Neural progenitor cell (in vitro differentiated cells): ENCODE data around the gene PRDX2. TPM values are rescaled to one million over a fixed set of nuclear protein-coding genes. Genes with fewer than 3 reads are reported as not detected.

Source experiments
- DNase-seq: peaks from one replicate; pipeline ENCODE4 v3.0.0-alpha.2; 2016; ENCODE audit warnings: low spot score
- H2AFZ ChIP-seq: fragments of 200-600 bp; sonication (generic); replicated peaks from 2 replicates; pipeline ENCODE4 v1.6.1; 2016; ENCODE audit warnings: antibody characterized with exemption
- H3F3A ChIP-seq: fragments of 200-600 bp; sonication (generic); 2 replicates; pipeline ENCODE4 v1.6.1; 2016; ENCODE audit warnings: antibody characterized with exemption, low read depth
- H3K27ac ChIP-seq: fragments of 200-600 bp; sonication (generic); 2 replicates; pipeline ENCODE4 v1.5.1; 2016; ENCODE audit warnings: mild to moderate bottlenecking
- H3K27me3 ChIP-seq: fragments of 200-600 bp; sonication (generic); 2 replicates; pipeline ENCODE4 v1.6.1; 2016; ENCODE audit warnings: mild to moderate bottlenecking, moderate library complexity
- H3K36me3 ChIP-seq: fragments of 200-600 bp; sonication (generic); 2 replicates; pipeline ENCODE4 v1.5.1; 2016
- H3K4me1 ChIP-seq: fragments of 200-600 bp; sonication (generic); 2 replicates; pipeline ENCODE4 v1.6.1; 2016; ENCODE audit warnings: mixed run types
- H3K4me2 ChIP-seq: fragments of 200-600 bp; sonication (generic); 2 replicates; pipeline ENCODE4 v1.6.1; 2016
- H3K4me3 ChIP-seq: fragments of 200-600 bp; sonication (generic); 2 replicates; pipeline ENCODE4 v1.5.1; 2016
- H3K79me2 ChIP-seq: fragments of 200-600 bp; sonication (generic); 2 replicates; pipeline ENCODE4 v1.6.1; 2016; ENCODE audit warnings: low read depth
- H3K9ac ChIP-seq: fragments of 200-600 bp; sonication (generic); 2 replicates; pipeline ENCODE4 v1.6.1; 2016
- H3K9me3 ChIP-seq: fragments of 200-600 bp; sonication (generic); 2 replicates; pipeline ENCODE4 v1.5.1; 2016; ENCODE audit warnings: low read depth
- H4K20me1 ChIP-seq: fragments of 200-600 bp; sonication (generic); 2 replicates; pipeline ENCODE4 v1.6.1; 2016; ENCODE audit warnings: low read depth
- H3K27ac Mint-ChIP-seq: 3 replicates; pipeline ENCODE4 v1.8.0; 2021; ENCODE audit warnings: mixed read lengths
- H3K27me3 Mint-ChIP-seq: 2 replicates; pipeline ENCODE4 v1.8.0; 2022; ENCODE audit warnings: low read depth, mild to moderate bottlenecking, inconsistent platforms, moderate library complexity, mixed read lengths; ENCODE audit not compliant: insufficient read depth
- H3K36me3 Mint-ChIP-seq: 3 replicates; pipeline ENCODE4 v1.8.0; 2021; ENCODE audit warnings: mixed read lengths
- H3K4me1 Mint-ChIP-seq: 3 replicates; pipeline ENCODE4 v1.8.0; 2021; ENCODE audit warnings: mixed read lengths
- H3K4me3 Mint-ChIP-seq: 3 replicates; pipeline ENCODE4 v1.8.0; 2021; ENCODE audit warnings: mild to moderate bottlenecking, moderate library complexity, mixed read lengths
- H3K9me3 Mint-ChIP-seq: 3 replicates; pipeline ENCODE4 v1.8.0; 2020; ENCODE audit warnings: mixed read lengths
- CTCF ChIP-seq: fragments of 200-600 bp; sonication (generic); IDR thresholded peaks from 2 replicates; pipeline ENCODE4 v1.5.1; 2017; ENCODE audit warnings: antibody characterized with exemption, mild to moderate bottlenecking
- EZH2 ChIP-seq: fragments of 200-600 bp; sonication (generic); IDR thresholded peaks from 2 replicates; pipeline ENCODE4 v1.6.1; 2017; ENCODE audit warnings: antibody characterized with exemption, mild to moderate bottlenecking, moderate library complexity
- EZH2phosphoT487 ChIP-seq: fragments of 200-600 bp; sonication (generic); IDR thresholded peaks from 2 replicates; pipeline ENCODE4 v1.6.1; 2017; ENCODE audit warnings: antibody characterized with exemption
- total RNA-seq: library from RNA; depleted of rRNA; stranded (reverse); fragments of >200 nt; gene quantifications from 2 replicates; pipeline ENCODE4 v1.2.3, GENCODE V29; 2015; ENCODE audit warnings: low replicate concordance

PRDX2 gene
- total RNA-seq, 1 donor from 2014 or later = 463 TPM

GRCh38 chr19:12789098-12789903 is 12.3 kb downstream of the PRDX2 start:
- TF ChIP-seq CTCF (no peak), EZH2 (no peak), EZH2phosphoT487 (no peak)
- no peaks in the 10 kb centered on the region for H3K9me3 ChIP-seq
- H3F3A ChIP-seq = peaks cover 64% of the 10 kb centered on the region
- H2AFZ ChIP-seq = no peak overlapping the region
- H3K79me2 ChIP-seq = no peaks in the 10 kb centered on the region
- DNase-seq = peak; percentile 72
- H3K36me3 ChIP-seq = no peaks in the 10 kb centered on the region
- no peaks in the 10 kb centered on the region for H3K36me3 Mint-ChIP-seq
- H3K4me3 ChIP-seq = peak overlapping the region; percentile 61
- H4K20me1 ChIP-seq = no peaks in the 10 kb centered on the region
- no peak overlapping the region for H3K9ac ChIP-seq
- peak overlapping the region; percentile 84 for H3K4me2 ChIP-seq
- peaks cover 36% of the 10 kb centered on the region for H3K27me3 ChIP-seq
- peaks cover 29% of the 10 kb centered on the region for H3K4me1 Mint-ChIP-seq
- H3K4me1 ChIP-seq = peaks cover 30% of the 10 kb centered on the region
- peak overlapping the region; percentile 99 for H3K27ac Mint-ChIP-seq
- H3K27ac ChIP-seq = peak overlapping the region; percentile 56
- peak overlapping the region; percentile 87 for H3K4me3 Mint-ChIP-seq
- no peaks in the 10 kb centered on the region for H3K9me3 Mint-ChIP-seq
- H3K27me3 Mint-ChIP-seq = peaks cover 7% of the 10 kb centered on the region

- no peaks in the 10 kb centered on the region for H3K79me2 ChIP-seq
- H3K27ac Mint-ChIP-seq = peak overlapping the region; percentile 99
- H3K9me3 ChIP-seq = no peaks in the 10 kb centered on the region
- H3K9ac ChIP-seq = no peak overlapping the region
- peak overlapping the region; percentile 56 for H3K27ac ChIP-seq
- H3K4me3 Mint-ChIP-seq = peak overlapping the region; percentile 87
- H3K4me3 ChIP-seq = peak overlapping the region; percentile 61
- H3K9me3 Mint-ChIP-seq = no peaks in the 10 kb centered on the region
- no peak for TF ChIP-seq EZH2phosphoT487
- TF ChIP-seq EZH2 = no peak
- no peak for TF ChIP-seq CTCF
- peaks cover 32% of the 10 kb centered on the region for H3K4me1 ChIP-seq
- no peak overlapping the region for H2AFZ ChIP-seq
- no peaks in the 10 kb centered on the region for H3K36me3 Mint-ChIP-seq
- H3K36me3 ChIP-seq = no peaks in the 10 kb centered on the region
- H3K27me3 ChIP-seq = peaks cover 31% of the 10 kb centered on the region
- no peaks in the 10 kb centered on the region for H4K20me1 ChIP-seq
- peak; percentile 70 for DNase-seq
- H3K4me2 ChIP-seq = peak overlapping the region; percentile 84
- peaks cover 7% of the 10 kb centered on the region for H3K27me3 Mint-ChIP-seq
- H3K4me1 Mint-ChIP-seq = peaks cover 26% of the 10 kb centered on the region
- H3F3A ChIP-seq = peaks cover 68% of the 10 kb centered on the region
Observed at GRCh38 chr19:12788682-12789097, 12.9 kb downstream of the PRDX2 start.

GRCh38 chr19:12788042-12788681 is 13.4 kb downstream of the PRDX2 start:
- Histone ChIP-seq H3K4me3 (peak overlapping the region; percentile 61), H3K27me3 (peaks cover 30% of the 10 kb centered on the region), H3K4me1 (peaks cover 37% of the 10 kb centered on the region), H3K79me2 (no peaks in the 10 kb centered on the region), H4K20me1 (no peaks in the 10 kb centered on the region), H3K9me3 (no peaks in the 10 kb centered on the region), H3K36me3 (no peaks in the 10 kb centered on the region), H3K4me2 (peak overlapping the region; percentile 84), H3K9ac (no peak overlapping the region), H3K27ac (peak overlapping the region; percentile 56), H2AFZ (no peak overlapping the region), H3F3A (peaks cover 71% of the 10 kb centered on the region)
- H3K36me3 Mint-ChIP-seq = no peaks in the 10 kb centered on the region
- peak overlapping the region; percentile 87 for H3K4me3 Mint-ChIP-seq
- DNase-seq = no peak
- H3K27ac Mint-ChIP-seq = peak overlapping the region; percentile 85
- no peaks in the 10 kb centered on the region for H3K9me3 Mint-ChIP-seq
- TF ChIP-seq EZH2 (no peak), CTCF (no peak), EZH2phosphoT487 (no peak)
- peaks cover 7% of the 10 kb centered on the region for H3K27me3 Mint-ChIP-seq
- peaks cover 30% of the 10 kb centered on the region for H3K4me1 Mint-ChIP-seq
